Non-pigmented ciliary epithelial cell (primary cell): ENCODE measurements around the gene CCDC57.

Source experiments
- DNase-seq: peaks from one replicate; pipeline ENCODE4 v3.0.0-alpha.2; 2010; ENCODE audit warnings: low read depth

Gene CCDC57

DNA sequence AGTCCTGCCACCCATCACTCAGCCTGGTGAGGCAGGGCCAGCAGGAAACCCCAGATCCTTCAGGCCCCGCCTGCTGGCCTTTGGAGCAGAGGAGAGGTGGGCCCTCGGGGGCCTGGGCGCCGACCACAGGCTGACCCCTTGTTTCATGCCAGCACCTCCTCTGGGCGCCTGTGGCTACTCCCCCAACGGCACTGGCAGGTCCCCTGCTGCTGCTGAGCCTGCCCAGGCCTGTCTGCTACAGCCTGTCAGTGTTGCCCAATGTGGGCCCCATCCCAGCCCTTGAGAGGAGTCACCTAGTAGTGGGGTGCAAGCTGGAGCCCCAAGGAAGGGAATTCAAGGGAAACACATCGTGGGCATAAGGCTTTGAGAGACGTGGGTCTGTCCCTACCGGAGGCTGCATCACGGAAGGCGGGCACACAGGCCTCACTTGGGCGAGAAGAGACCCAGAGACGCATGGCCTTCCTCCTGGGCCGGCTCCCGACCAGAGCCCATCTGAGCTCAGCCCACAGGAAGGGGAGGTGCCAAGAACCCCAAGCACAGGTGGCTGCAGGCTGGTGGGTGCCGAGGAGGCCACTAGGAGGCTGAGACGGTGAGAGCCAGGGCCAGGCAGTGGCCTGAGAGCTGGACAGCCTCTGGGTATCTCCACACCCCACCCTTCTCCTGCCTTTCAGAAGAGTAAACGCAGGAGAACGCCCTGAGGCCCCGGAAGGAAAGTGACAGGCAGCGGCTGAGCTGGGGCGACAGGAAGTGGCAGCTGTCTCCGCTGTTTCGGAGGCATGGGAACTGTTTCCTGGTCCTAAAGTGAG, 106.6 kb downstream of the CCDC57 start:
- DNase-seq: no peak

DNA sequence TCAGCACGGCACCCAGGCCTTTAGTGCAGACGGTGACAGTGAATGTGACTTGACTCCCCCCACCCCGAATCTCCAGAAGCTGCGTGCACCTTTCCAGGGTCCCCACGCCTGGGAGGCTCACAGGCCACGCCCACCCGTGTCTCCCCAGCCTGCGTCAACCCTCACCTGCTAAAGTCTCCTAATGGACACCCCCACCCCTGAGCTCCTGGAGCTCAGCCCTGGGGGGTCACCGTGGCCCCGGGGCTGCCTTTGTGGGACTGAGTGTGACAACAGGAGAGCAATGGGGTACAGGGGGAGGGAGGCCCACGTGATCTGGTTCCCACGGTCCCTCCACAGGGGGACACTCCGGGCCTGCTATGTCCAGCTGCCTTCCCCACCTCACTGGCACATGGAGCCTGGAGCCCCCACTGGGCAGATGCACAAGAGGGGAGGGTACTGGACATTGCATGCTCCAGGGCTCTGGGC, 107.2 kb downstream of the CCDC57 start:
- no peak for DNase-seq

DNA sequence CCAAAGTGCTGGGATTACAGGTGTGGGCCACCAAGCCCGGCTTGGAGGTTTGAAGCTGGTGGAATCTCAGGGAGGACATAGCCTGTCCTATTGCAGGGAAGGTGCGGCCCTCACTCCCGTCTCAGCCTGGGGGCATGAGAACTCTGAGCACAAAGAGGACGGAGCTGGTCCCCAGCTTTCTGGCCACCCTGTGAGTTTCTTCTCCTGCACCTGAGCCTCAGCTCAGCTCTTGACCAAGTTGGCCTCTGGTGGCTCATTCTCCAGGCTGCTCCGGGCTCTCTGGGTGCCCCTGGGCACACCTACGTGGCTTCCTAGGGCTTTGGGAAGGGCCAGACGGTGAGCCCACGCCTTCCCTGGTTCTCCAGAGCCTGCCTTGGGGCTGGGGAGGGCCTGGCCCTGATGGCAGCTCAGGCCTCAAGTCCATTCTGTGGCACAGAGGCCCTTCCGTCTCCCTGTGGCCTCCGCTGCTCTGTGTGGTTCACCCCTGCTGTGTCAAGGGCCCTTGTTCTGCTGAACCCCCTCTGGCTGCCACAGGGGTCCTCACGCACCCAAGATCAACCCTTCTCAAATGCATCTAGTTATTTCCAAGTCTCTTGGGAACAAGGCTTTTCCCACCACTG, 107.7 kb downstream of the CCDC57 start:
- no peak for DNase-seq

DNA sequence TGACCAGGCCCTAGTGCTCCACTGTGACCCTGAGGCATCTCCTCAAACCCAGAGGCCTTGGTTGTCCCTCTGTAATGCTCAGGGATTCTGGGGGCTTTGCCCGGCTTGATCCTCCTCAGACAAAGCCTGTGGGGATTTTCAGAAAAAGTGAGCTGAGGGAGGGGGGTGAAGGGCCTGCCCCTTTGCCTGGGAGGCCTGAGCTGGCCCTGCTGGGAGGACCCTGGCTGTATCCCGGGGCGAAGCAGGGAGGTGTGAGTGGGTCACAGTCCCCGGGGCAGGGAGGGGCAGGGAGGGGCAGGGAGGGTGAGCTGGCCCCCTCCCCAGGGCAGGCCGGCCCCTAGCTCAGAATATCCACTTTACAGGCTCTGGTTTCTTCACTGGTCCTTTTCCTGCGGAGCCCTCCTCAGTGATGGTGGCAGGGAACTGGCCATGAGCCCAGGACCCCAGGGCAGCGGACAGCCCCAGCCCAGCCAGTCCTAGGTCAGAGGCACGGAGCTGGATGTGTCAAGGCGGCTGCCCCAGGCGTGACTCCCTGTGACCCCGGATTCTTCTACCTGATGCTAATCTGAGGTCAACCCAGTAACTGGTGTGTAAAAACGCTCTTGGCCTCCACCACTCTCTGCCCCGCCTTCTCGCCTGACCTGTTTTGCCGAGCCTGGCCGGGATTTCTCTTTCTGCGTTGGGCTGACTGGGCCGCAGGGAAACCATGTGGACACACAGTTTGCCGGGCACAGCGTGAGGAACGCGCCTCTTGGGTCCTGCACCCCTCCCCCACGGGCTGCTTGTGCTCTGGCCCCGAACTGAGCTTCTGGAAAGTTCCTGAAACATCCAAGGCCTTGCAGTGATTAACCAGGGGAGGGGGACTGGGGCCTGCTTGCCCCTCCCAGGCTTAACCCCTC, 108.8 kb downstream of the CCDC57 start:
- DNase-seq: no peak

DNA sequence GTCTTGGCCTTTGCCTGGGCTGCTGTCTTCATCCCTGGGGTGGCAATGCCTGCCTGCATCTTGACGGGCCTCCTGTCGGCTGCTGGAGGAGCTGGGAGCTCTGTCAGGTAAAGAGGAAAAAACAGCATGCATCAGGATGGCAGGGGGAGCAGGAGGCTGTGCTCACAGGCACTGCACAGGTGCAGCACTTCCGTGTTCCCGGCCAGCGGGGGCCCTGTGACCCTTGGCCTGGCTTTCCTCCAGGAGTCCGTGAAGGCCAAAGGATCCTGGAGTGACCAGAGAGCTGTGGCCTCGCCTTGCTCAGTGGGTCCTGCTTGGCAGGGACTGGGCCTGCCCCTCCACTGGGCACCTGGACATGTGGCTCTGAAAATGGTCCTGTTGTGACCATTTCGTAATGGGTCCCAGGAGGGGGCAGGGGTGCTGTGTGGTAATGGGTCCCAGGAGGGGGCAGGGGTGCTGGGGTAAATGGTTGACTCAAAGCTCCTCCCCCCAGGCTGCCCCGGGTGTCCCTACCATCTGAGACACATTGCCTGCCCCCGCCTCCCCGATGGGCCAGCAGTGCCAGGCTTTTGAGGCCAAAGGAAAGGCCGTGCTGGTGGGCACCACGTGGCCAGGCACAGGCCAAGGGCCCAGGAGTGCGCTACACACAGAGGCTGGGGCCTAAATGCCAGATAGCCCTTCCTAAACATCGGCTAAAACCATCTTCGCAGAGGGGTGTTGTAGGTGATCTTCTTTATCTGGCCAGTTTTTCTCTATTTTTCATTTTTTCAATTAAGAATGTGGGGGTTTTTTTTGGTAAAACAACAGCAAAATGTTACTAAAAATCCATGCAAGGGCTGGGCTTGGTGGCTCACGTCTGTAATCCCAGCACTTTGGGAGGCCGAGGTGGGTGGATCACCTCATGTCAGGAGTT, 110.6 kb downstream of the CCDC57 start:
- no peak for DNase-seq

DNA sequence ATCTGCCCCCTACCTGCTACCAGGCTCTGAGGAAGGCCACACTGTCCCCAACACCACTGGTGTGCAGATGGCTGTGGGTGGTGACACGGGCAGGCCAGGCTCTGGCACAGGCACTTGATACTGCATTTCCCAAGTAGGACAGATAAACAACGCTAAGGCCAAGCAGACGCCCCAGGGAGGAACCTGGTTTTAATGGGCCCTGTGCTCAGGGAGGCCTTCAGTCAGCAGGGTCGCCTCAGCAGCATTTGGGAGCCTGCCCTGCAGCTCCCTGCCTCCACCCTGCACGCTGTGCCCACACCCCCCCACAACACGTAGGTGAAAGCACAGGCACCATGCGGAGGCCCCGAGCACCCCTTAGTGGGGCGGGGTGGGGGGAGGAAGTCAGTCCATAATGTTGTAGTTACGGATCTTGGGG, 111.3 kb downstream of the CCDC57 start:
- no peak for DNase-seq

DNA sequence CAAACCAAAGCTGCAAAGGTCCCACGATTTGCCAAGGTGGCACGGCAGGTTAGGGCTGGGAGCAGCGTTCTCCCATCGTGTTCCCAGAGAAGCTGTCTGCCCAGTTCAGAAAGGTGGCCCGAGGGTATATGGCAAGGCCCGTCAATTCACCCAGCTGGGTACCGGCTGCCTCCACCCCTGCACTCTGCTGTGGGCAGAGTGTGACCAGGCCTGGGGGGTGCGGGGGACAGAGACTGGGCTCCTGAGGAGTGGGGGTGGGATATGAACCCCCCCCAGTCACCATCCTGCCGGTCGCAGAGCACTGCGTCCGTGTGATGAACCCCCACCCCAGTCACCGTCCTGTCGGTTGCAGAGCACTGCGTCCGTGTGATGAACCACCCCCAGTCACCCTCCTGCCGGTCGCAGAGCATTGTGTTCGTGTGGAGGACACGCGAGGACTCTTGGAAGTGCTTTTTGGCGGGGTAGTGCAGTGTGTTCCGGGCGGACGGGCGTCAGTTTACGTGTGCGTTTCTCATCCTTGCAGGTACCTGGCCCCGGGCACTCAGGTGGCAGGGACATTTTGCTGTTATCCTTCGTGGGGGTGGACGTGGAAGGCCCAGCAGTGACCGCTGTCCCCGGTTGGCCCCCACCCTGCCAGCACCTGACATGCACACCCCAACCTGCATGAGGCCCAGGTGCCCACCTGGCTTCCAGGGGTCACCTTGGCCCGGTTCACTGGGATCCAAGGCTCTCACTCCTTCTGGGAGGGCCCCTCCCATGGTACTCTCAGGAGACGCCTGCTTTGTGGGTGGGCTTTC, 111.9 kb downstream of the CCDC57 start:
- DNase-seq: no peak

DNA sequence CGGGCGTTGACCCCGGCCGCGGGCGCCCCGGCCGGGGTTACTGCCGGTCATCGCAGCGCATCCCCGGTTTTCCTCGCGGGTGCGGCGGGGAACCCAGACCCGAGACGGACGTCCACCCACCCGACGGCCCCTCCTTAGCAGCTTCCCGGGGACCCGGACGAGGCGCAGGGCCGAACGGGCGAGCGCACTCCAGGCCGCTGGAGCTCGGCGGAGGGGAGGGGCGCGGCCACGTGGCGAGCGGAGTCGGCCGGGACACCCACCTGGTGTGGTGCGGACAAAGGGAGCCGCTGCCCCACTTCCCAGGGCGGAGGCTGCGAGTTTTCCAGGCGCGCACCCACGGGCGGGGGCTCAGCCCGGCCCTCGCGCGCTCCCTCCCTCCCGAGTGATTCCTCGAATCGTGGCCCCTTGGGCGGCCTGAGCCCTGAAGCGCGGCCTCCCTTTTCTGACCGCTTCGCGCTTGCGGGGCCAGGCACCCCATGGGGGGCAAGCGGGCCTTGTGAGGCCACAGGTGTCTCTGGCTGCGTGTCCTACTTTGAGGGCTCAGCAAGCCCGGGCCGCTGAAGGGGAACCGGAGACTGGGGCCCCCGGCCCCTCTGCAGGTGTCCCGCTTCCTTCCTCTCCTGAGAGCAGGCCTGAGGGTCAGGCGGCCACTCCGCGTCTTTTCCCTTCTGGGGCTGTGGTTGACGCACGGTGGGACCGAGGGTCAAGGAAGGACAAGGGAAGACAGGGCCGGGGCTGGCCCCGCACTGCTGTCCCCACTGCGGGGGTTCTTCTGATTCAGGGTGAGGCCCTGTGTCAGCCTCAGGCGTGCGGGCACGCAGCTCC, 113.5 kb downstream of the CCDC57 start:
- no peak for DNase-seq

DNA sequence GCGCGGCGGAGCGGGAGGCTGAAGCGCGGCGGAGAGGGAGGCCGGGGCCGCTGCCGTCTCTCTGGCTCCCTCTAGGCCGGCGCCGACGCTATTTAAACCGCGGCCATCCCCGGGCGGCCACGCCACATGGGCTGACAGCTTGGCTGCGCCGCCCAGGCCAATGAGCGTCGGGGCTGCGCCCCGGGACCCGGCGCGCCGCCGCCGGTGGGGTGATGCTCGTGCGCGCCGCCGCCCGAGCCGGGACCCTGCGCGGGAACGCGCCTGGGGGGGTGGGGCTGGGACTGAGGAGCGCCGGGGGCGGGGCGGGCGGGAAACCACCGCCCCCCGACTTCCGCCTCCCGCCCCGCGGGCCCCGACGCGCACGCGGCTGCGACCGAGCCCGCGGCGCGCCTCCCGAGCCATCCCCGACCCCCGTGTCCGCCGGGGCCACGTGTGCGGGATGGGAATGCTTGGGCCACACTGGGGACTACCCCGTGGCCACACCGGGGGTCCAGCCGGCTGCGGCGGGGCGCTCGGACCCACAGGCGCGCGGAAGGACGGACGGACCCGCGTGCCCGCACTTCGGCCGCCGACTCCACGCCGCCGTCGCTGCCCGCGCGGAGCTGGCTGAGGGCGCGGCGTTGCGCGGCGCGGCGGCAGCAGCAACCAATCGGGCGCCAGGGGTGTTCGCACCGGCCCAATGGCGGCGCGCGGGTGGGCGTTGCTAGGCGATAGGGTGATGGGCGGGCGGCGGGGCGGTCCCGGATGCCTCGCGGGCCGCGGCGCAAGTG, 114.3 kb downstream of the CCDC57 start, which contains the start of gene FASN:
Gene FASN, minus strand, starts transcription at position 68 of the 770 bp plus-strand sequence. CDS start 1,791 bp downstream, outside the sequence.
- DNase-seq: peak; percentile 53

DNA sequence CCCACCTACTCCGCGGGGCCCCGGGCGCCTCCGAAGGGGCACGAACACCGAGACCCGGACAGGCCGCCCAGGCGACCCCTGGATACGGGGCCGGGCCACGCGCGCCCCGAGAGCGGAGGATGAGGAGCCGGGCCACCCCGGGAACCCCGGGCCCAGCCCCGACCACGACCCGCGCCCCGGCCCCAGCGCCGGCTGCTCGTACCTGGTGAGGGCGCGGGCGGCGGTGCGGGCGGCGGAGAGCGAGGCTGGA, 114.8 kb downstream of the CCDC57 start:
- DNase-seq: no peak

DNA sequence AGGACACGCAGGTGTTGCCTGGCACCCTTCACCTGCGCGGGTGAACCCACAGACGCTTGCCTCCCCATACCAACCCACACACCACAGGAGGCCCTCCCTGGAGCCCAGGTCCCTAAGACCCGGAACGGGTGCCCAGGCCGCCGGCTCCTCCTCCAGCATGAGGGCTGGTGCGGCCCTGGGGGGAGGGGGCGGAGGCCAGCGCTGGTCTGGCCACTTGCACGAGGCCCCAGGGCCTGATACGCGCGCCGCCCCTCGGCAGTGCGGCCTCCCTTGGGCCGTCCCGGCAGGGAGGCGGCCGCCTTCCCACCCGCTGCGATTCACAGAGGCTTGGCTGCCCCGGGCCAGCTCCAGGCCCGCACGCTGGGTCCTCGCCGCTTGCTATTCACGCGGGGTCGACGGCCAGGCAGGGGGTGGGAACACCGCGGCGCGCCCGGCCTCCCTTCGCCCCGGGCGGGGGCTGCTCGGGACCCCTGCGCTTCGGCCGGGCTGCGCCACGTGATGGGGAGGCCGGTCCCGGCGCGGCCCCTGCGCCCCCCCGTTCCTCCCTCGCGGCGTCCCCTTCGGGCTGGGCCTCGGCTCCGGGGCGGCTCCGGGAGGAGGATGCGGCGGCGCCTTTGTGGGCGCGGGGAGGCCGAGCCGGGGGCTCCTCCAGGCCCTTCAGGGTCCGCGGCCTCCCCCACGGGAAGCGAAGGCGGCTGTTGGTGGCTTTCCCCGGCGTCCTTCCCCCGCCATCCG, 115.3 kb downstream of the CCDC57 start:
- no peak for DNase-seq

DNA sequence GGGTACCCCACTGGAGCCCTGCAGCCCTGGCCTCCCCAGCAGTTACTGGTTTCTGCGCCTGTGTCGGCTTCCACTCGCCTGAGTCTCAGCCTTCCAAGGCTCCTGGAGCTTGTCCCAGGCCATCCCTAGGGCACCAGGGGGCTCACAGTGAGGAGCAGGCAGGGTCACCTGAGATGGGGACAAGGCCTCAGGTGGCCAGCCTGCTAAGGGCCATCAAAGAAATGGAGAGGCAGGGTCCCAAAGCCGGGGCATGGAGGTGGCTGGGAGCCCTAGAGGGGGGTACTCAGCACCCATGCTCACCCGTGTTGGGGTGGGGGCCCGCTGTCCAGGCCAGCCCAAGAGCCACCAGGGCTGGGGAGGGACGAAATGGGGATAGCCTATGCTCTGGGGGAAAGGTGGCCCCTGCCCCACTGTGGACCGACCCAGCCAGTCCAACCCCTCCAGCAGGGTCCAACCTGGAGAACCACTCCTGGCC, 115.9 kb downstream of the CCDC57 start:
- no peak for DNase-seq

DNA sequence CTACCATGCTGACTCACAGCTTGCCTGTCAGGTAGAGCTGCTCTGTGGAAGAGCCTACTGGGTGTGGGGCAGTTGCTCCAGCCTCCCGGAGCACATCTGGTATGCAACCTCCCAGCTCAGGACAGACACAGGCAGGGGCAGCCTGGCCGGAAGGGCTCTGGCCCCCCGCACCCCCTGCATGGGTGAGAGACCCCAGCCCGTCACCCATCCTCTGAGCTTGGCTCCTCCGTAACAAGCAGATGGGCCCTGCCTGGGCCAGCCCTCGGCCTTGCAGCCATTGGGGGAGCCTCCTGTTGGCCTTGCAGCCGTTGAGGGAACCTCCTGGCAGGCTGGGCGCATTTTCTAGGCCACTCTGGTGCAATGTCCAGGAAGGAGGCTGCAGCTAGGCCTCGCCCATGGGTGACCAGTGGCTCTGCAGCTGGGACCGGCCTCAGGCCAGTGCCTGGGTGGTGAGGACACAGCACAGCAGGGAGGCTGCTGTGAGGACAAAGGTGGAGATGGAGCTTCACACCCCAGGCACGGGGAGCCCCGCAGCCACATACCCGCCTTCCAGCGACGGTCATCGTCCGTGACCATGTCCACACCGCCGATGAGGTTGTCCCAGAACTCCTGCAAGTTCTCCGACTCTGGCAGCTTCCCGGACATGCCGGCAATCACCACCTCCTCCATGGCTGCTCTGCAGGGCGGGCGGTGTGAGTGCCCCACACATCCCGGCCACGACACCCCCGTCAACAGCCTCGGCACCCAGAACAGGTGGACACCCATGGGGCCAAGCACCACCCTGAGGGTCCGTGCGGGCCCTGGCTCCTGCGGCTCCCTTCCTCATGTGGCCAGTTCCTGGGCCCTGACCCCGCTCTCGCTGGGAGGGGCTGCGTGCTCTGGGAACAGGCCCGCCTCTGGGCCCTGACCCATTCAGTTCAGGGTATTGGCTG, 116.6 kb downstream of the CCDC57 start:
- DNase-seq: no peak

DNA sequence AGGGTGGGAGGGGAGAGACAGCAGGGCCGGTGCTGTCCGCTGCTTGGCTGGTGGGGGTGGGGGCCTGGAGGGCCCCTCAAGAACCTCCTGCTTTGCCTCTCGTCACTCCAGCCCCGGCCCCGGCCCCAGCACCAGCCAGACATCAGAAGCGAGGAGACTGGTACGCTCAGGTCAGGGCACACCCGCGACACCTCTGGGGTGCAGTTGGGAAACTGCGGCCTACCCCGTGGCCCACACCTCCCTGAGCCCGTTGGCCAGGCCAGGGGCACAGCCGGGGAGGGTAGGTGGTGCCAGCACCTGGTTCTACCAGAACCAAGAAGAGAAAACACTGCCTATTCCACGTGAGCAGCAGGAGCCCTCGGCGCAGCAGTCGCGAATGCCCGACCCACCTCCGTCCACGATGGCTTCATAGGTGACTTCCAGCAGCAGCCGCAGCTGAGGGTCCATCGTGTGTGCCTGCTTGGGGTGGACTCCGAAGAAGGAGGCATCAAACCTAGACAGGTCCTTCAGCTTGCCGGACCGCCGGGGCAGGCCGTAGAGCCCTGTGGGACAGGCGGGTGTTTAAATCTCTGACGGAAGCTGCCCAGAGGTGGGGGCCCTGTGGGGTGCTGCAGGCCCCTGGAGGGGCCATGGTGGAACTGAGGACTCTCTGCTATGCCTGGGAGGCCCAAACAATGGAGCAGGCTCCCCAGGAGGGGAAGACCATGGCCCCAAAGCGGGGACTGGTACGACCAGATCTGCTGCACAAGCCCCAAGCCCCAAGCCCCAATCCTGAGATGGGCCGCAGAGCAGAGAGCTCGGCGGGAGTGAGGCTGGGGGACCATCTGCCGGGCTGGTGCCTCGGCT, 117.5 kb downstream of the CCDC57 start:
- DNase-seq: no peak

DNA sequence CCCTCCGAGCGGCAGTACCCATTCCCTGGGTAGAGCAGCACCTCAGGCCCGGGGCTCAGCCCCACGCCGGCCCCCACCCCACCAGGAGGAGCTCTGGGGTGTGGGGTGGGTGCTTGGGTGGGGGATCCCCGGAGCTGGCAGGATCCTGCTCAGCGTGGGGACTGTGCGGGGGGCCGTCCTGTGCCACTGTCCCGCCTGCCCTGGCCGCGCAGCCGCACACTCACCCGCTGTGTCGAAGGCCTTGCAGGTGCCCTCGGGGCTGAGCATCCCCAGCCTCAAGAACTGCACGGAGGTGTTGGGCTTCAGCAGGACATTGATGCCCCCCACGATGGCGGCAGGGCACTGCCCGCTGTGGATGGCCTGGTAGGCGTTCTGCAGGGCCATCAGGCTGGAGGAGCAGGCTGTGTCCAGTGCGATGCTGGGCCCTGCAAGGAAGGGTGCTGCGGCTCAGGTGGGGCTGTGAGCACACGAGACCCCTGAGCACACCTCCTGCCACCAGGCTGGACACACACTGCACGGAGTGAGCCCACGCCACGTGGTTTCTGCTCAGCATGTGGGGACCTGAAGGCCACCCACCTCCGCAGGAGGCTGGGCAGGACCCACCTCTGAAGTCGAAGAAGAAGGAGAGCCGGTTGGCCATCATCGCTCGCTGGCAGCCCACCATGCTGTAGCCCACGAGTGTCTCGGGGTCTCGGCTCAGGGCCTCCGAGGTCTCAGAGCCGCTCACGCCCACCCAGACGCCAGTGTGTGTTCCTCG, 119.5 kb downstream of the CCDC57 start:
- DNase-seq: no peak

DNA sequence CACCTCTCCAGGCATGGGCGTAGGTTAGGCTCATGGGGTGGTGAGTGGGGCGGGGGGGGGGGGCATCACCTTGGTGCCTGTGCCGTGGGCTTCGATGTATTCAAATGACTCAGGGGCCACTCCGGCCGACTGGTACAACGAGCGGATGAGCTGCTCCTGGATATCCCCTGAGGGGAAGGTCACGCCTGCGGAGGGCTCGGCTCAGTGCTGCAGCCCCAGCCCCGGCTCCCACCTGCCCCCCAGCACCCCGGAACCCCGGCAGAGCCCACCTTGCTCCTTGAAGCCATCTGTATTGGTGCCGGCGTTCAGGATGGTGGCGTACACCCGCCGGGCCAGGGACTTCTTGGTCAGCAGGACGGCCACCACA, 120.0 kb downstream of the CCDC57 start:
- DNase-seq: no peak
